ENCODE results near the gene FMNL2.
"Not testable (repeated sequence)": the region's sequence is repeated elsewhere in the genome, so short reads cannot be mapped to it uniquely, and the experiment has no call there.

The FMNL2 gene

GRCh38 chr2:152473151-152473857 lies 138.3 kb downstream of the FMNL2 start:
- no peak for DNase-seq

DNA sequence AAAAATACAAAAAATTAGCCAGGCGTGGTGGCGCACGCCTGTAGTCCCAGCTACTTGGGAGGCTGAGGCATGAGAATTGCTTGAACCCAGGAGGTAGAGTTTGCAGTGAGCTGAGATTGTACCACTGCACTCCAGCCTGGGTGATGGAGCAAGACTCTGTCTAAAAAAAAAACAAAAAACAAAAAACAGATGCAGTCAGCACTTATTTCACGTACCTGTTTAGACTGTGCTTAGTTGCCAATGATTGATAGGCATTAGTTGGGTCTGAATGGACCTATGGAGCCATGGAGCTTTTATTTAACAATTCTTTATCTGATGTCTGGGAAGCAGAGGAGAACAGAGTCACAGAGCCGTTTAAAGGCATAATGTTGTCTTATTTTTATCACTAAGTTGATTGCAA lies 139.5 kb downstream of the FMNL2 start:
- not testable (repeated sequence) for DNase-seq

- DNase-seq = no peak
Observed at GRCh38 chr2:152475982-152476381, 141.0 kb downstream of the FMNL2 start.

- no peak for DNase-seq
Observed at GRCh38 chr2:152477347-152478092, 142.5 kb downstream of the FMNL2 start.

DNA sequence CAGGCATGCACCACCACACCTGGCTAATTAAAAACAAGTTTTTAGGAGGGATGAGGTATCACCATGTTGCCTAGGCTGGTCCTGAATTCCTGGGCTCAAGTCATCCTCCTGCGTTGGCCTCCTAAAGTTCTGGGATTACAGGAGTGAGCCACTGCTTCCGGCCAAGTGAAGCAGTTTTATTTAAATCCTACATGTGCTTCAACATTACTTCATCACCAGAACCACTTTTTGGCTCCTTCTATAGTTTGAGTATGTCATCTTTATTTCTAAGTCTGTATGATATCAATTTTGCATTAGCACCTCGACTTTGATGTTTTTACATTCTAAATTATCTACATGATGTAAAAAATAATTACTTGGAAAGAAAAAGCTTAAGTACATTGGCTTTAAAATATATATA lies 144.3 kb downstream of the FMNL2 start:
- no peak for DNase-seq

- no peak for DNase-seq
Observed at GRCh38 chr2:152480821-152481399, 145.9 kb downstream of the FMNL2 start.

DNA sequence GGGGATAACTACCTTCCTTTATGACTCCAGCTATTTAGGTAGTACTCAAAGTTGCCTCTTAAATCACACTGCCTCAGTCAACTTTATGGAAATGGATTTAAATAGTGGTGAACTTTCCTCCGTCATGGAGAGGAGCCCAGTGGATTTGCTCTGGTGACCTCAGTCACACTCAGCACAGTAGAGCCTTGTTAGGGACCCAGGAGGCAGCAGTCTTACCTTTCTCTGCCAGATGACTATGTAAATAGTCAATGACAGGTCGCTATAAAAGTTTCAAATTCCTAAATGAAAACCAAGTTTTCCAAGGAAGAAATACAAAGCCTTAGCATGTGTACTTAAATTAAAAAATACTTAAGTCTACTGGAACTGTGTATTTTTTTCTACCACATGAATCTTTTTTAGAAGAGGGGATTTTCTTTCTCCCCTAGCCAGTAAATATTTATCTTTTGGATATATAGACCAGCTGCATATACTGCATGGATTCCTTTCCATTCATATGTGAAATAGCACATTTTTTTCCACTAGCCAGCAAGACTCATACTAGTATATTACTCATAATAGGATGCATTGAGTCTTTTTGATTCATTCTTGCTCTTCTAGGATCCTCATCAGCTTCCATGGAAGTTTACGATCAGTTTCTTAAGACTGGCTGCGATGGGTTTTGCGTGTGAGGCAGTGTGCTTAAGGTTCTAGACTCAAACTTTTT lies 147.1 kb downstream of the FMNL2 start:
- no peak for DNase-seq

GRCh38 chr2:152483276-152484063 lies 148.5 kb downstream of the FMNL2 start:
- no peak for DNase-seq

- no peak for DNase-seq
Observed at GRCh38 chr2:152485954-152486736, 151.2 kb downstream of the FMNL2 start.

- no peak for DNase-seq
Observed at GRCh38 chr2:152486737-152487400, 151.9 kb downstream of the FMNL2 start.

- no peak for DNase-seq
Observed at GRCh38 chr2:152488075-152488474, 153.1 kb downstream of the FMNL2 start.

GRCh38 chr2:152489364-152489763 lies 154.4 kb downstream of the FMNL2 start:
- no peak for DNase-seq

DNA sequence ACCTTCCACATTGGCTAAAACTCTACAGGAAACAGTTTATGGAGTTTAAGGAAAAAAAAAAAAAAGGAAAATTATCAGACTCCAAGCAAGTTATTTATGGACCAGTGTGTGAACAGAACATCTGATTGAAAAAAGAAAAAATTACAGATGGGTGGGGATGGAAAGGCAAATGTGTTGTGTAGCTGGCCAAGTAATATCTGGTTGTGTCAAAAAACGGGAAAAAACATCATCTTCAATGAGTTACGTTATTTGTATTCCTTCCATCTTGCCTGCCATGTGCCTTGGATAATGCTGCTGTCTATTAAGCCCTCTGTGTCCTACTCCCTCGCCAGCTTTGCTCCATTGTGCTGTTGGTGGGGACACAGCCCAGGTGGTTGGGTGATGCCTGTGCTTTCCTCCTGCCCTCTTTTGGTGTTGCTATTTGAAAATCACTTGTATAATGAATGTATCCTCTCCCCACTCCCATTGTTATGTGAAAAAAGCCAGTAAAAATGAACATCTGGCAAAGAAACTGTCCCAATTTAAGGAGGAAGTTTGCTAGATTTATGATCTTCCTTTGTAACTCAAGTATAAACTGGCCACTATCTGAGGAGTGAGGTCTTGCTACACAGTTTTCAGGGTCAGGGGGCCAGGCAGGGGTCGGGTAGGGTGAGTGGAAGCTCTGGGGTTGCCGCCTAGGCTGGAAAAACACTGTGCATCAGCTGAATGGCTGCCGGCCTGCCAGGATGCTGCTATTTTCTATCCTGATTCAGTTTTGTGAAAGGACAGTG lies 155.9 kb downstream of the FMNL2 start:
- no peak for DNase-seq

DNA sequence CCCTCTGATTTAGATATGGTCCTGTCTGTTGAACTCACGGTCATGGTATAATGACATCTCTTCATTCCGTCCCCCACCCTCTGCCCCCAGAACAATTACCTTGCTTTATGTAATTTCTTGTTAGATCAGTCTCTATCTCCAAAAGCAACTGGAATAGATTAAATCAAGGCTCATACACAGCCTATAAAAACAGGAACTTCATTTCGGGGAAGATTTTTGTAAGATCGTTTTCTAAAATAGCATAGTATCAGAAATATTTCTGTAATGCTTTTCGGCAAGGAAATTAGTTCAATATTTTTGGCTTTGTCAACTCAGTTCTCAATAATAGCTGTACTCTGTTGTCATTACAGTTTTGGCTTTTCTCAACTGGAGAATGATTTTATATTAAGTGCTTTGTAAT lies 157.2 kb downstream of the FMNL2 start:
- no peak for DNase-seq

DNA sequence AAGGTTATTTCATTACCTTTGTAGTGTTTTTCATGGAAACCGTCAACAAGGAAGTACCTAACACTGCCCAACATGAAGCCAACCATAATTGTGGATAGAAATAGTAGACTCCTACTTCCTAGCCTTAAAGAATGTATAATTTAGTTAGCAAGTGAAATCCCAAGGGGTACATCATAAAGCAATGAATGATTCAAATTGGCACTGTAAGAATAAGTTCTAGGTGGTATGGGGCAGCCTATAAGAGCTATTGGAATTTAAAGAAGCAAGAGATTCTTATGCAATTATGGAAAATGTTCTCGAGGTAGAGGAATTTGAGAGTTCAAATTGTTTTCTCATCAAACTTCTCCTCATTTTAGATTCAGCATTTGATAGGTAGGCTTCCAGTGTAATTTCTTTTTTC lies 157.9 kb downstream of the FMNL2 start:
- no peak for DNase-seq

GRCh38 chr2:152493417-152493816 lies 158.4 kb downstream of the FMNL2 start:
- no peak for DNase-seq

- no peak for DNase-seq
Observed at GRCh38 chr2:152493945-152494528, 159.1 kb downstream of the FMNL2 start.

DNA sequence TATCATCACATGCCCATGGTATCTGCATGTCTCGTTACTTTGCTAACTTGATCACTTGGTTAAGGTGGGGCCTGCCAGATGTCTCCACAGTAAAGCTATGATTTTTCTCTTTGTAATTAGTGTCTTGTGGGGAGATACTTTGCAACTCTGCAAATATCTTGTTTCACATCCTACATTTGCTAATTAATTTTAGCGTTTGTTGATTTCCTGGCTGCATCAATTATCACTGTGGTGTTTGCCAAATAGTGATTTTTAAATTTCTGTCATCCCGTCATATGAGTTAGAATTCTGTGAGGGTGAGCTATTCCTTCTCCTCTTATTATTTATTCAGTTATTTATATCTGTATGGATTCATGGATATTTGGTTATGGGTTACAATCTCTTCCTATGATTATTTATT lies 161.4 kb downstream of the FMNL2 start:
- no peak for DNase-seq

GRCh38 chr2:152497481-152498052 lies 162.6 kb downstream of the FMNL2 start:
- DNase-seq = no peak

DNA sequence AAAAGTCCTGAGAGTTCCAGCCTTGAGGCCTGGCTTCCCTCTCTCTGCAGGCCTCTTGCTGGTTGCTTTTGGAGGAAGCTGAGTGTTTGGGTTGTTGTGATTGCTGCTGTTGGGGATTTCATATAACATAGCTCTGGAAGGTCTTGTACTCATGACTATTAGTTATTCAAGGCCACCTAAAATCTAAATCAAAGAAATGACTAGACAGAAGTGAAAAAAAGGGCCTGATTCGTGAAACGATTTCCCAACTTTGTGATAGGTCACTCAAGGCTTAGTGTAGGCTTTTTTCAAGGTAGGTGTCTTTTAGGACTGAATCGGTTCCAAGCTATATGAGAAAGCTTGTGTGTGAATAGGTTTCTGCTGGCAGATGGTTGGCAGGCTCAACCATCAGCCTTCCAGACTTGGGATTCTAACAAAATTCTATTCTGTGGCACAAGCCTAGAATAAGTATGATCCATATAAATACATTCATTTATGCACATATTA lies 164.4 kb downstream of the FMNL2 start:
- no peak for DNase-seq

All from activated CD8-positive, alpha-beta memory T cell treated with anti-CD3 and anti-CD28 coated beads, Interleukin-2, amount 50 U/mL, for 4 hours (primary cell).